ENCODE measurements around the gene PBX3.

GRCh38 chr9:125763394-125763801 is 16.2 kb downstream of the PBX3 start:
- TF ChIP-seq ZNF274 (IDR thresholded peaks at IDR 0.05; ENCODE audit: low read depth, low read length) (no peak), SUZ12 (IDR thresholded peaks at IDR 0.05; ENCODE audit: extremely low read depth, insufficient read depth, insufficient read length) (no peak)

Data from NT2/D1 (cell line).